ENCODE data around the gene CENPL. TPM values are rescaled to one million over a fixed set of nuclear protein-coding genes. Genes with fewer than 3 reads are reported as not detected.
"Not testable (repeated sequence)": the region's sequence is repeated elsewhere in the genome, so short reads cannot be mapped to it uniquely, and the experiment has no call there.

The CENPL gene
- total and polyA plus RNA-seq, 2 donors, result 6.3 to 17.7 TPM

DNA sequence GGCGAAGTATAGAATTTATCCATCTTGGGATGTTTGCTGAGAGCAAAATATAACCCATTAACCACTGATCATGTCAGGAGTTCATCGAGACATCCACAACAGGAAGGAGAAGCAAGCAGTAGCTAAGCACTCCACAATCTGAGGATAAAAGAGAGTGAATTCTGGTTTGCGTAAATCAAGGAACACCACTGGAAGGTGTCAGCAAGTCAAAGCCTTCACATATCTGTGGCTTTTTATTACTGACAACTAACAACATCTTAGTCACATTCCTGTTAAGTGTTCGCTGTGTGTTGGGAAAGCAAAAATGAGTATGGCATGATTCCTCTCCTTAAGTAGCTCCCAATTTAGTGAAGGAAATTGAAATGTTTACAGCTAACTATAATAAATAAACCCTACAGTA is 44.7 kb downstream of the CENPL start:
- no peaks in the 10 kb centered on the region for H3K9me3 ChIP-seq (ENCODE audit: control insufficient read depth in 2 of 2, insufficient read depth in 1 of 2, low read length in 1 of 2)
- no peaks in the 10 kb centered on the region for H3K4me1 ChIP-seq (ENCODE audit: control insufficient read depth in 2 of 2, insufficient read depth in 2 of 2, low read length in 2 of 2)
- no peak for DNase-seq (ENCODE audit: low read depth in 6 of 9, low spot score in 9 of 9)
- H3K27ac ChIP-seq (ENCODE audit: low read depth in 1 of 2, low read length in 1 of 2), result no peak overlapping the region
- H3K27me3 ChIP-seq (ENCODE audit: control insufficient read depth in 2 of 2, insufficient read depth in 1 of 2, low read length in 1 of 2), result no peaks in the 10 kb centered on the region
- H3K4me3 ChIP-seq (ENCODE audit: low read length in 2 of 2), result no peak overlapping the region
- WGBS, result 97% methylated on average over 4 of the region's 4 CpGs
- H3K36me3 ChIP-seq (ENCODE audit: control insufficient read depth in 2 of 2, insufficient read depth in 2 of 2, low read length in 1 of 2), result peaks cover 33 to 49% of the 10 kb centered on the region in 2 donors

DNA sequence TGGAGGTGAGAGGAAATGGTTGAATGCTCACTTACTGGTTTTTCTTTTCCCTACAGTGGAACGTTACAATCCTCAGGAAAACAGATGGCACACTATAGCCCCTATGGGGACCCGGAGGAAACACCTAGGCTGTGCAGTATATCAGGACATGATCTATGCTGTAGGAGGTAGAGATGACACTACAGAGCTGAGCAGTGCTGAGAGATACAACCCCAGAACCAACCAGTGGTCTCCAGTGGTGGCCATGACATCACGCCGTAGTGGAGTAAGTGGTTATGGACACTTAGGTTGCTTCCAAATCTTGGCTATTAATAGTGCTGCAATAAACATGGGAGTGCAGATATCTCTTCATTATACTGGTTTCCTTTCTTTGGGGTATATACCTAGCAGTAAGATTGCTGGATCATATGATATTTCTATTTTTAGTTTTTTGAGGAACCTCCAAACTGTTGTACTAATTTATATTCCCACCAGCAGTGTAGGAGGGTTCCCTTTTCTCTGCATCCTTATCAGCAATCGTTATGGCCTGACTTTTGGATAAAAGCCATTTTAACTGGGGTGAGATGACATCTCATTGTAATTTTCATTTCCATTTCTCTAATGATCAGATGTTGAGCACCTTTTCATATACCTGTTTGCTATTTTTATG is 49.0 kb downstream of the CENPL start:
- Histone ChIP-seq H3K27ac (ENCODE audit: low read depth in 1 of 2, low read length in 1 of 2) (no peak overlapping the region), H3K4me3 (ENCODE audit: low read length in 2 of 2) (no peak overlapping the region), H3K9me3 (ENCODE audit: control insufficient read depth in 2 of 2, insufficient read depth in 1 of 2, low read length in 1 of 2) (no peaks in the 10 kb centered on the region), H3K4me1 (ENCODE audit: control insufficient read depth in 2 of 2, insufficient read depth in 2 of 2, low read length in 2 of 2) (no peaks in the 10 kb centered on the region), H3K36me3 (ENCODE audit: control insufficient read depth in 2 of 2, insufficient read depth in 2 of 2, low read length in 1 of 2) (peaks cover 22 to 33% of the 10 kb centered on the region in 2 donors), H3K27me3 (ENCODE audit: control insufficient read depth in 2 of 2, insufficient read depth in 1 of 2, low read length in 1 of 2) (no peaks in the 10 kb centered on the region)
- DNase-seq (ENCODE audit: low read depth in 6 of 9, low spot score in 9 of 9), result no peak
- 82% methylated on average over 5 of the region's 5 CpGs for WGBS

DNA sequence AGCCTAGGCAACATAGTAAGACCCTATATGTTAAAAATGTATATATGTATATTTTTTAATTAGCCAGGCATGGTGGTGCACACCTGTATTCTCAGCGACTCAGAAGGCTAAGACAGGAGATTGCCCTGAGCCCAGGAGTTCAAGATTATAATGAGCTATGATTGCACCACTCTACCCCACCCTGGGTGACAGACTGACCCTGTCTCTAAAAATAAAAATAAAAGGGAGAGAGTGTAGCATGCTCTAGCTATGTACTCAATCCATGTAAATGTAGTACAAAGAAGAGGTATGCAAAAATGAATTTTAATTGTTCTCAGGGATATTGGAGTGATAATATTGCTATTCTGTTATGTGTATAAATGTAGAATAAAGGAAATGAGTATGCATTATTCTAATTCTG is 53.1 kb downstream of the CENPL start:
- H3K27me3 ChIP-seq (ENCODE audit: control insufficient read depth in 2 of 2, insufficient read depth in 1 of 2, low read length in 1 of 2), result no peaks in the 10 kb centered on the region
- no peaks in the 10 kb centered on the region for H3K9me3 ChIP-seq (ENCODE audit: control insufficient read depth in 2 of 2, insufficient read depth in 1 of 2, low read length in 1 of 2)
- no peak overlapping the region for H3K27ac ChIP-seq (ENCODE audit: low read depth in 1 of 2, low read length in 1 of 2)
- H3K4me3 ChIP-seq (ENCODE audit: low read length in 2 of 2), result no peak overlapping the region
- no peak for DNase-seq (ENCODE audit: low read depth in 6 of 9, low spot score in 9 of 9)
- no peaks in the 10 kb centered on the region for H3K4me1 ChIP-seq (ENCODE audit: control insufficient read depth in 2 of 2, insufficient read depth in 2 of 2, low read length in 2 of 2)
- peaks cover 18 to 22% of the 10 kb centered on the region in 2 donors for H3K36me3 ChIP-seq (ENCODE audit: control insufficient read depth in 2 of 2, insufficient read depth in 2 of 2, low read length in 1 of 2)
- 98% methylated on average over 1 of the region's 1 CpG for WGBS

DNA sequence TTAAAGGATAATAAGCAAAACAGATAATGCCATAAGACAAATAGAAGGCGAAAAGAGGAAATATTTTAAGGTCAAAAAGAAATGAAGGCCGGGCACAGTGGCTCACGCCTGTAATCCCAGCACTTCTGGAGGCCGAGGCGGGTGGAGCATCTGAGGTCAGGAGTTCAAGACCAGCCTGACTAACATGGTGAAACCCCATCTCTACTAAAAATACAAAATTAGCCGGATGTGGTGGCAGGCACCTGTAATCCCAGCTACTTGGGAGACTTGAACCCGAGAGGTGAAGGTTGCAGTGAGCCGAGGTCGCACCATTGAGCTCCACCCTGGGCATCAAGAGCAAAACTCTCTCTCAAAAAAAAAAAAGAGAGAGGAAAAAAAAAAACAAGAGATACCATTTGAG is 54.4 kb downstream of the CENPL start:
- H3K27ac ChIP-seq (ENCODE audit: low read depth in 1 of 2, low read length in 1 of 2); H3K27me3 ChIP-seq (ENCODE audit: control insufficient read depth in 2 of 2, insufficient read depth in 1 of 2, low read length in 1 of 2); H3K4me3 ChIP-seq (ENCODE audit: low read length in 2 of 2); H3K4me1 ChIP-seq (ENCODE audit: control insufficient read depth in 2 of 2, insufficient read depth in 2 of 2, low read length in 2 of 2); DNase-seq (ENCODE audit: low read depth in 6 of 9, low spot score in 9 of 9); H3K9me3 ChIP-seq (ENCODE audit: control insufficient read depth in 2 of 2, insufficient read depth in 1 of 2, low read length in 1 of 2): not testable (repeated sequence)
- peaks cover 17 to 20% of the 10 kb centered on the region in 2 donors for H3K36me3 ChIP-seq (ENCODE audit: control insufficient read depth in 2 of 2, insufficient read depth in 2 of 2, low read length in 1 of 2)
- 97% methylated on average over 9 of the region's 9 CpGs for WGBS

DNA sequence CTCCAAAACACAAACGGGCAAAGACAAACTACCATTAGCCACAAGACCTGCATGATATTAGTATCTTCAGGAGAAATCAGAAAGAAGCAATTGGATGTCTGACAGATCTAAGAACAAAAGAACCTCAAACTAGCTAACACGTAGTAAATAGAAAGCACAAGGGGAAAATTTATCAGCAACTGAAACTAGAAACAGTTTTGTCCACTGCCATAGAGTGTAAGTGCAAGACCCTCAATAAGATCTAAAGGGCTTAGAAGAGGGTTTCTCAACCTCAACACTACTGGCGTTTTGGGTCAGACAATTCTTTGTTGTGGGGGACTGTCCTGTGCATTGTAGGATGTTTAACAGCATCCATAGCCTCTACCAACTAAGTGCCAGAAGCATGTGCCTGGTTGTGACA is 55.9 kb downstream of the CENPL start:
- no peaks in the 10 kb centered on the region for H3K27me3 ChIP-seq (ENCODE audit: control insufficient read depth in 2 of 2, insufficient read depth in 1 of 2, low read length in 1 of 2)
- no peak for DNase-seq (ENCODE audit: low read depth in 6 of 9, low spot score in 9 of 9)
- no peaks in the 10 kb centered on the region for H3K9me3 ChIP-seq (ENCODE audit: control insufficient read depth in 2 of 2, insufficient read depth in 1 of 2, low read length in 1 of 2)
- WGBS, result 95% methylated on average over 3 of the region's 3 CpGs
- H3K36me3 ChIP-seq (ENCODE audit: control insufficient read depth in 2 of 2, insufficient read depth in 2 of 2, low read length in 1 of 2), result peaks cover 10 to 13% of the 10 kb centered on the region in 2 donors
- no peak overlapping the region for H3K4me3 ChIP-seq (ENCODE audit: low read length in 2 of 2)
- H3K4me1 ChIP-seq (ENCODE audit: control insufficient read depth in 2 of 2, insufficient read depth in 2 of 2, low read length in 2 of 2), result no peaks in the 10 kb centered on the region
- no peak overlapping the region for H3K27ac ChIP-seq (ENCODE audit: low read depth in 1 of 2, low read length in 1 of 2)

DNA sequence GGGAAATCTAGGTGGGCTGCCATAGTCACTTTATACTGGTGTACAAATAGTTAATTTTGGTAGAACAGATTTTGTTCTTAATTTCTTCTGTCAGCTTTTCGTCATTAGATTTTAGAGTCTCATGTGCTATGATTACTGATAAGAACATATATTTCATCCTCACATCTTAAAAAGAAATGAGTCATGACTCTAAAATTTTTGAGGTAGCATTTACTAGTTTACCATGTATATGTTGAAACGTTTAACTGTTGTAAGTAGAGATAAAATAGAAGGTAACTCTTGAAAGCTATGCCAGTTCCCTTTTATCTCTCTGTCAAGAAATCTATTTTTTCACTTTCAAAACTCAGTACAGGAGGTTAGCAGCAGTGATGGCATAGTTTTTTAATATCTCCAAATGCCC is 56.5 kb downstream of the CENPL start:
- Histone ChIP-seq H3K4me3 (ENCODE audit: low read length in 2 of 2) (no peak overlapping the region), H3K27me3 (ENCODE audit: control insufficient read depth in 2 of 2, insufficient read depth in 1 of 2, low read length in 1 of 2) (no peaks in the 10 kb centered on the region), H3K36me3 (ENCODE audit: control insufficient read depth in 2 of 2, insufficient read depth in 2 of 2, low read length in 1 of 2) (peaks cover 10 to 13% of the 10 kb centered on the region in 2 donors), H3K9me3 (ENCODE audit: control insufficient read depth in 2 of 2, insufficient read depth in 1 of 2, low read length in 1 of 2) (no peaks in the 10 kb centered on the region), H3K27ac (ENCODE audit: low read depth in 1 of 2, low read length in 1 of 2) (no peak overlapping the region), H3K4me1 (ENCODE audit: control insufficient read depth in 2 of 2, insufficient read depth in 2 of 2, low read length in 2 of 2) (no peaks in the 10 kb centered on the region)
- WGBS, result 91% methylated on average over 2 of the region's 2 CpGs
- DNase-seq (ENCODE audit: low read depth in 6 of 9, low spot score in 9 of 9), result no peak

DNA sequence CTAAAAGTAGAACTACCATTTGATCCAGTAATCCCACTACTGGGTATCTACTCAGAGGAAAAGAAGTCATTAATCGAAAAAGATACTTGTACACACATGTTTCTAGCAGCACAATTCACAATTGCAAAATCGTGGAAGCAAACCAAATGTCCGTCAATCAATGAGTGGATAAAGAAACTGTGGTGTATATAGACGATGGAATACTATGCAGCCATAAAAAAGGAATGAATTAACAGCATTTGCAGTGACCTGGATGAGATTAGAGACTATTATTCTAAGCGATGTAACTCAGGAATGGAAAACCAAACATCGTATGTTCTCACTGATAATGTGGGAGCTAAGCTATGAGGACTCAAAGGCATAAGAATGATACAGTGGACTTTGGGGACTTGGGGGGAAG is 60.4 kb downstream of the CENPL start:
- not testable (repeated sequence) for H3K9me3 ChIP-seq (ENCODE audit: control insufficient read depth in 2 of 2, insufficient read depth in 1 of 2, low read length in 1 of 2); H3K4me1 ChIP-seq (ENCODE audit: control insufficient read depth in 2 of 2, insufficient read depth in 2 of 2, low read length in 2 of 2); H3K27ac ChIP-seq (ENCODE audit: low read depth in 1 of 2, low read length in 1 of 2); DNase-seq (ENCODE audit: low read depth in 6 of 9, low spot score in 9 of 9); H3K4me3 ChIP-seq (ENCODE audit: low read length in 2 of 2); H3K27me3 ChIP-seq (ENCODE audit: control insufficient read depth in 2 of 2, insufficient read depth in 1 of 2, low read length in 1 of 2)
- H3K36me3 ChIP-seq (ENCODE audit: control insufficient read depth in 2 of 2, insufficient read depth in 2 of 2, low read length in 1 of 2), result peaks cover 12 to 18% of the 10 kb centered on the region in 2 donors
- WGBS, result 97% methylated on average over 6 of the region's 6 CpGs

DNA sequence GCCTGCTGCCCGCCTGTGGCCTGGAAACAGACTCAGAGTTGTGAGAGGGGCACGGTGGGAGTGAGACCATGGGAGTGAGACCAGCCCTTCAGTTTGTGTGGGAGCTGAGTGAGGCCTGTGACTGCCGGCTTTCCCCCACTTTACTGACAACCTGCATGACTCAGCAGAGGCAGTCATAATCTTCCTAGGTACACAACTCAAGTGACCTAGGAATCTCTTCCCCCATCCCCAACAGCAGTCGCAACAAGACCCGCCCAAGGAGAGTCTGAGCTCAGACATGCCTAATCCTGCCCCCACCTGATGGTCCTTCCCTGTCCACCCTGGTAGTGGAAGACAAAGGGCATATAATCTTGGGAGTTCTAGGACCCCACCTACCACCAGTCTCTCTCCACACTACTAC is 65.7 kb downstream of the CENPL start:
- no peak for DNase-seq (ENCODE audit: low read depth in 6 of 9, low spot score in 9 of 9)
- 98% methylated on average over 5 of the region's 5 CpGs for WGBS
- Histone ChIP-seq H3K27me3 (ENCODE audit: control insufficient read depth in 2 of 2, insufficient read depth in 1 of 2, low read length in 1 of 2) (no peaks in the 10 kb centered on the region), H3K4me3 (ENCODE audit: low read length in 2 of 2) (no peak overlapping the region), H3K36me3 (ENCODE audit: control insufficient read depth in 2 of 2, insufficient read depth in 2 of 2, low read length in 1 of 2) (peaks cover 39 to 49% of the 10 kb centered on the region in 2 donors), H3K9me3 (ENCODE audit: control insufficient read depth in 2 of 2, insufficient read depth in 1 of 2, low read length in 1 of 2) (no peaks in the 10 kb centered on the region), H3K27ac (ENCODE audit: low read depth in 1 of 2, low read length in 1 of 2) (no peak overlapping the region), H3K4me1 (ENCODE audit: control insufficient read depth in 2 of 2, insufficient read depth in 2 of 2, low read length in 2 of 2) (no peaks in the 10 kb centered on the region)

DNA sequence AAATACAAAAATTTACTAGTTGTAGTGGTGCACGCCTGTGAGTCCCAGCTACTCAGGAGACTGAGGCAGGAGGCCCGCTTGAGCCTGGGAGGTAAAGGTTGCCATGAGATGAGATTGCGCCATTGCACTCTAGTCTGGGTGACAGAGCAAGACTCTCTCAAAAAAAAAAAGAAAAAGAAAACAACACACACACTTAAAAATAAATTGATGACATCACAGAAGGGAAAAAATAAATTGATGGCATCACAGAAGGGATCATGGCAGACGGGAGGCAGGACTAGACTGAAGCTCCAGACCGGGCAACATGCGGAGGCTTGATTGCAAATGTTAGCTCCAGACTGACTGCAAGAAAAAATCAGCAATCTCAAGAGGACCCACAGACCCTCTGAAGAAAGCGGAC is 66.6 kb downstream of the CENPL start:
- 97% methylated on average over 7 of the region's 7 CpGs for WGBS
- H3K27ac ChIP-seq (ENCODE audit: low read depth in 1 of 2, low read length in 1 of 2), result no peak overlapping the region
- no peaks in the 10 kb centered on the region for H3K9me3 ChIP-seq (ENCODE audit: control insufficient read depth in 2 of 2, insufficient read depth in 1 of 2, low read length in 1 of 2)
- no peak for DNase-seq (ENCODE audit: low read depth in 6 of 9, low spot score in 9 of 9)
- H3K4me1 ChIP-seq (ENCODE audit: control insufficient read depth in 2 of 2, insufficient read depth in 2 of 2, low read length in 2 of 2), result no peaks in the 10 kb centered on the region
- H3K27me3 ChIP-seq (ENCODE audit: control insufficient read depth in 2 of 2, insufficient read depth in 1 of 2, low read length in 1 of 2), result no peaks in the 10 kb centered on the region
- peaks cover 41 to 57% of the 10 kb centered on the region in 2 donors for H3K36me3 ChIP-seq (ENCODE audit: control insufficient read depth in 2 of 2, insufficient read depth in 2 of 2, low read length in 1 of 2)
- no peak overlapping the region for H3K4me3 ChIP-seq (ENCODE audit: low read length in 2 of 2)

Measured in thymus (tissue), 11 donors.